Left lobe of liver (tissue), 2 donors: ENCODE data around the gene USP40. TPM values are rescaled to one million over a fixed set of nuclear protein-coding genes. Genes with fewer than 3 reads are reported as not detected.

Source experiments
- ATAC-seq: fragments of 200-7000 bp; cut with Tn5 transposase; one replicate; pipeline ENCODE4 v1.9.1; 2020; ENCODE audit warnings: mild to moderate bottlenecking, moderate library complexity
- DNase-seq: peaks from one replicate; pipeline ENCODE4 v3.0.0-alpha.2; 2020; ENCODE audit warnings: low spot score
- total RNA-seq: library from RNA; stranded (reverse); gene quantifications from one replicate; pipeline ENCODE4 v1.2.1, GENCODE V29; 2021
- donor health status: DM: no; HTN: no; CAD: no; lungs with moderate emphysema.
- donor health status: DM: no; HTN: yes; CAD: no.

The USP40 gene
- total RNA-seq, 1 donor from 2014 or later: 25.8 TPM

- ATAC-seq (no peak), DNase-seq (no peak)
Measured at GRCh38 chr2:233479616-233480489, 86.7 kb downstream of the USP40 start.

DNA sequence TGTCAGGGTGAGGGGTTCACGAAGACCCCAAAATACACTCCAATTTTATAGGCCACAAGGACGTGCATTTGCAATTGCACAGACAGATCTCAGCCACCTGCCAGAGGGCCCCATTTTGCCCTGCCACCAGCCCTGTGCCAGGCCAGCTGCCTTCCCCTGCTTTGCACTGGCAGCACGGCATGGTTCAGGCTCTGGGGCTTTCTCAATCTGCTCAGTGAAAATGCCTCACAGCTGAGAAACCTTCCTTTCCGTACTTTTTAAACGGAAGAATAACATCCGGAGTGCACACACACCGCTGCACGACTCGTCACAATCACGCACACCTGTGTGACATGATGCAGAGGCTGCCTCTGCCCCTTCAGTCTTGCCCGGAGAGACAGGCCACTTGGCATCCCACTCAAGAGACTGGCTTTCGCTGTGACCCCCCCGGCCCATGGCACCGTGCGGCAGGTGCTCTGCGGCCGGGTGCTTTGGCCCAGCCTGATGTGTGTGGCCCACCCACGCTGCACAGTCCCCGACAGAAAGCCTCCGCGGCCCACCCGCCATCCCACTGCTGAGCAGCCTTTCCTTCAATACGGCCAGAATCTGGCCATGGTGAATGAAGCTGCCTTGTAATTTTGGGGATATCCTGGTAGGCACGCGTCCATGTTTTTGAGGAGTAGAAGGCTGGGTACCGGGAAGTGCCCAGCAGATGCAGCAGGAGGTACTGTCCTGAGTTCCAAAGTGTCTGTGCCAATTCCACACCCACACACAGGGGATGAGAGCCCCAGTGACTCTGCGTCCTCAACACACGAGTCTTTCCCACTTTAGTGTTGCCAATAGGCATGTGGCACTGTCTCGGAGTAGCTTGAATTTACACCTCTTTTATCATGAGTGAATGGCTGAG is 88.8 kb downstream of the USP40 start:
- ATAC-seq (no peak), DNase-seq (no peak)

DNA sequence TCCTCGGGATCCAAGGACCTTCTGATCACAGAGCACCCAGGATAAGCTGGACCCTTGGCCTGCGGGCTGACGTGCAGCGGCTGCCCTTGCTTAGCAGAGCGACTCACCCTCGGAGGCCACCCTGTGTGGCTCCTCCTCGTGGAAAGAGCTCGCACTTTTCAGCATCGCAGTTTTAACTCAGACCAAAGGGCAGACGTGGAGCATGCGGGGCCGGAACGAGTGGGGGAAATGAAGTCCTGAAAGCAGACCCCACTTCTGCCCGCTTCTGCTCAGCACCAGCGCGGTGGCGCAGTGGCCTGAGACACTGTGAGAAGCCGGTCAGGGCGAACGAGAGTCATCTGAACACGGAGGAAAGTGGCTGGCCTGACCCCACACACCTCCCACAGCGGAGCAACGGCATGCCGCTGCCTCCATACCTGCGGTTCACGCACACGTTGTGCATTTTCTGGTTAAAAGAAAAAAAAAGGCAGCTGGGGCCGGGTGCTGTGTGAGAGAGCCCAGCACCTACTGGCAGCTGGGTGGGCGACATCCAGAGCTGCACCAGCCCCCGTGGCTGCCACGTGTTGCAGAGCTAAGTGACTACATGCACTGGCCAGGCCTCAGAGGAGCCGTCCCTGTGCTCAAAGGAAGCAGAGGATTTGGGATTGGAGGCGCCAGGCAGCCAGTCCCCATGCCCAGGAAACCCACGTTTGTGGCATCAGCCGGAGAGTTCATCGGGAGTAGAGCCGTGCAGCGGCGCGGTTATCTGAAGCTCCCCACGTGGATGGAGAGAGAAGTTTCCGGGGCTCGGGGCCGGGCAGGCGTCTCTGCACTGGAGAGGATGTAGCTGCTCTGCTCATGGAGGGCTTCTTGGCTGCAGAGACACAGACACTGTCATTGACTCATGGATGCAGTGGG is 89.7 kb downstream of the USP40 start:
- DNase-seq (peak; percentile 29), ATAC-seq (no peak)

GRCh38 chr2:233476063-233476410 is 90.5 kb downstream of the USP40 start:
- no peak for ATAC-seq
- DNase-seq: peak; percentile 33

DNA sequence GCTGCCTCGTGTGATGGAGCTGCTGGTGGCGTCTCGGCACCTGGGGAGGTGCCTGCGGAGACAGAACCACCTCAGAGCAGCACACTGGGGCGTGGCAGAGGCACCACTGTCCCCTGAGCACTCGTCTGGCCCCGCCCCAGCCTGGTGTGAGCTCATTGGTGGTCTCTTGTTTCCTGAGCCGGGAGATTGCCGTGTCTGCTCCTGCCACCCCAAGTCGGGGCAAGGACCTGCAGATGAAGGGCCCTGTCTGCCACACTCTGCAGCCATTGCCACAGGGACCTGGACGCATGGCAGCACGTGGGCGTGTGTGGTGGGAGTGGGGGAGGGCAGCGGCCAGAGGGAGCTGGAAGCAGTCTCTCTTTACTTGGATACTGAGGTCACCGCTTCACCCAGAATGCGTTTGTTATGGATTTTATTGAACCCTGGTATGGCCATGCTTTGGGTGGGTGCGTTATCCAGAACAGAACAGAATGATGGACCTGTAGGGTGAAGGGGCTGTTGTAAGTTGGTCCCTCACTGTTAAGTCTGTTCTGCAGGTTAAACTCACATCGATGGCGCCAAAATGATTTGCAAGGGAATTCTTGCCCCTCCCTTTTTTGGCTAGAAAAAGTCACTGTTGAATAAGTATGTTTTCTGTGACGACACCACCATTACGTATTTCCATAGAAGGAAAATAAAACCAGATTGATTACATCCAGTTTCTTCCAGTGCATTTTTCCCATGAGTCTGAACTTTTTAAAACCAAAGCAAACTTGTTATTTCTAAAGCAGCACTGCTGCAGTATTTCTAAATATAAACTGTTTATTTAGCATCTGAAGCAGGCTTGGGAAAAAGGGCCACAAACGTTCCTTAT is 92.0 kb downstream of the USP40 start:
- DNase-seq: peak; percentile 42
- ATAC-seq: no peak

GRCh38 chr2:233473878-233474277 is 92.7 kb downstream of the USP40 start:
- ATAC-seq (no peak), DNase-seq (peak; percentile 33)

- no peak for DNase-seq
- no peak for ATAC-seq
Measured at GRCh38 chr2:233473386-233473791, 93.2 kb downstream of the USP40 start.

- DNase-seq (peak; percentile 39), ATAC-seq (no peak)
Measured at GRCh38 chr2:233471291-233472035, 95.1 kb downstream of the USP40 start.

DNA sequence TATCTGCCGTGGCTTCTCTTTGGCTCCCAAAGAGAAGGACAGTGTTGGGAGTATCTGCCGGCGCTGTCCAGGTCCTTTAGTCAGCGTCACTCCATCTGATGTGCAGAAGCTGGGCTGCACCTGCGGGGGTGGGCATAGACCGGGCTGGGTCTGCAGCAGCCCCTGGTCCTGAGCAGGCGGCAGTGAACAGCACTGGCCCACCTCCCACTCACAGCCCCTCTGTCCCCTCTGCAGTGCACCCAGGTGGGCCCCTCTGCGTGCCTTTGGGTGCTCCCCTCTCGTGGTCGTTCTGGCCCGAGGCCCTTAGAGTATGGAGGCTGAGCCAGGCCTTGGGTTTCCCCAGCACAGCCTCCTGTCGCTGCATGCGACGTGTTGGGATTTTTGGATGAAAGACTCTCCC is 95.7 kb downstream of the USP40 start:
- peak; percentile 42 for DNase-seq
- ATAC-seq: no peak

DNA sequence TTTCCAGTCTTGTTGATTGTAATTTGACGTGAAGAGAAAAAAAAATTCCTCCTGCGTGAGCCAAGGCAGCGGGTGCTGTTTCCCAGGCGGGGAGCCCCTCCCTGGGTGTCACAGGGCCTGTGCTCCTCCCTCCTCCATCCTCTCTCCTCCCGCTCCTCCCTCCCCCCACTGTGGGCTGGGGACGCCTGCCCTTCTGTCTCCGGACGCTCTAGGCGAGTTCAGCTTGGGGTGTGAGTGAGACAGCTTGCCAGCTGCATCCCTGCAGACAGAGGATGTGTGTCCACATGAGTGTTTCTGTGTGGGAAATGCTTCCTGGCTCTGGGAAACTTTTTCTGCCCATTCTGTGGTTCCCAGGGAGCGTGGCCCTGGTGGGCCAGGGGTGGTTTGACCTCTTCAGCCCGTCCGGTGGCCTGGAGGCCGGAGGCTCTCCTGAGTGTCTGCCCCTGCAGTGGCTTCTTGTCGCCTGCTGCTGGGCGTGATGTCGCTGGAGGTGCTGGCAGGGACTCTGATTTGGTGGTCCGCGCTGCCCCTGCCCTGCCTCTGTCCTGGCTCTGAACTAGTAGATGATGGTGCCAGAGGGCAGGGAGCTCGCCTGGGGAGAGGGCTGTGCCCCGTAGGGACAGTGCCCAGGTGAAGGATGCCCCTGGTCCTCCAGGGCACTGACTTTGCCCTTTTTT is 96.4 kb downstream of the USP40 start:
- DNase-seq (peak; percentile 47), ATAC-seq (peak; percentile 49)

DNA sequence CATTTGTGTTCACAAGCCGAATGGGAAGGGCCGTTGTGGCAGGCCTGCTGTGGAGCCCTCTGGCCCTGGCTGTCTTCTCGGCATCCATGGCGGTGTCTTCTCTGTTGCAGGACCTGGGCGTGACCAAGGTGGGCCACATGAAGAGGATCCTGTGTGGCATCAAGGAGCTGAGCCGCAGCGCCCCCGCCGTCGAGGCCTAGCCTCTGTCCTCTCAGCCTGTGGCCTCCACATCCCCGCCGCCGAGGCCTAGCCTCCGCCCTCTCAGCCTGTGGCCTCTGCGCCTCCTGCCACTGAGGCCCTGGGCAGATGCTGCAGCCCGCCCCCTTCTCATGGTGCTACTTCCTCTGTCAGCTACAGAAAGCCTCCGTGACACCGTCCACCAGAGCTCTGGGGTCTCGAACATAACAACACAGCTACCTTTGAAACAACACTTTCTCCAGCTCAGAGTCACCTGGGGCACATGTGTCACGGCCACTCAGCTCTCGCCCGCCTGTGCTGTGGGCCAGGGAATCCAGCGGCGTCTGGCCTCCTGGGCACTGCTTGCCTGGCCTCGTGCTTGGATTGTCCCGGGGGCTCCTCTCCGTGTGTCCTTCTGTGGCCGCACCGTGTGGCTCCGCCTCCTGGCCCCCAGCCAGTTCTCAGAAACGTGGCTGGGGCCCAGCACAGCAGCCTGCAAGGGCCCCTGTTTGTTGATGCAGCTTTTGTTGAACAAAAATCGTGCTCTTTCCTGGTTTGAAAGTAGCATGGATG is 97.1 kb downstream of the USP40 start:
- ATAC-seq (peak; percentile 42), DNase-seq (peak; percentile 46)

DNA sequence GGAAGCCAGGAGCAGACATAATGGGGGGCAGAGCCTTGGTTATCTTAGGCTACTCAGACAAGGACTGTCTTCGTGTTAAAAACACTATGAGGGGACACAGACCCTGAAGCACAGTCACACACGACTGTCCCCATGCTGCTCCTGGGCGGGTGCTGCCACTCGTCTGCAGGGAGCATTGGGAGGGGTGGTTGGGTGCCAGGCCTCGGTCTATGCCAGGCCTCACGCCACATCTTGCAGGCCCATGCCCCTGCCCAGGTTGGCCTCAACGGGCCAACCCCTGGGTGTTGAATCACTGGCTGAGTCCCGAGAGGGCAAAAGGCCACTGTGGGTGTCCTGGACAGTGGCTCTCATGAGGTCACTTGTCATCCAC is 97.9 kb downstream of the USP40 start:
- DNase-seq (no peak), ATAC-seq (peak; percentile 4)

- DNase-seq: no peak
- ATAC-seq: peak; percentile 4
Measured at GRCh38 chr2:233468047-233468740, 98.4 kb downstream of the USP40 start.

DNA sequence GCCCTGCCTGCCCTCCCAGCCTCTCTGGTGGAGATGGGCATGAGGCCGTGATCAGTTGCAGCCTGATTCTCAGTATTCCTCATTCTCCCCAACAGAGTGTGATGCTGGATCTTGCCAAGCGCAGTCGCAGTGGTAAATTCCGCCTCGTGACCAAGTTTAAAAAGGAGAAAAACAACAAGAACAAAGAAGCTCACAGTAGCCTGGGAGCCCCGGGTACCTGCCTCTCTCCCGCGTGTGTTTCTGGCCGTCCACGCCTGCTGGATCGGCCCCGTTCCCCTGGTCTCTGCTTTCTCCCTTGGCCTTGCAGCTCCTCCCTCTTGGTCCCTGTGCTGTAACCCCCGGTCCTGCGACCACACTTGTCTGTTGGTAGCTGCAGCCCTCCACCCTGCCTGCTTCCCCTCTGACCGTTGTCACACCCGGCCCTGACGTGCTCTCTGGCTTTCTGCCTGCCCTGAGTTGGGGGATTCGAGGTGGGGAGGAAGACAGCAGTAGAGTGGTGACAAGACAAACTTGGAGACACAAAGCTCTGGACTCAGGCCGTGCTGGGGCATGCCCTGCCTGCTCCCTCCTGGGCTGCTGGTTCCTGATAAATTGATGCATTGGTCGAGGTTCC is 99.5 kb downstream of the USP40 start:
- ATAC-seq (no peak), DNase-seq (no peak)

GRCh38 chr2:233464531-233465240 is 101.9 kb downstream of the USP40 start:
- ATAC-seq: no peak

GRCh38 chr2:233464056-233464455 is 102.5 kb downstream of the USP40 start:
- no peak for ATAC-seq
- no peak for DNase-seq

More at GRCh38 chr2:233464531-233465240, 101.9 kb downstream of the USP40 start:
- DNase-seq: no peak
